ENCODE measurements around the gene PPP2R2C. TPM values are rescaled to one million over a fixed set of nuclear protein-coding genes. Genes with fewer than 3 reads are reported as not detected.

PPP2R2C gene
- total RNA-seq, 1 donor from 2014 or later, result not detected

- Histone ChIP-seq H3K9ac (ENCODE audit: low read depth in 1 of 3, low read length in 3 of 3) (no peak overlapping the region), H3K36me3 (ENCODE audit: control insufficient read depth in 3 of 3, insufficient read depth in 3 of 3, low read length in 3 of 3) (no peaks in the 10 kb centered on the region), H3K9me3 (ENCODE audit: control insufficient read depth in 3 of 3, low read length in 3 of 3) (peaks cover 5 to 7% (median 6%) of the 10 kb centered on the region in 3 donors), H3K27me3 (ENCODE audit: control insufficient read depth in 3 of 3, insufficient read depth in 3 of 3, low read length in 3 of 3) (peaks cover 20 to 36% (median 25%) of the 10 kb centered on the region in 3 donors), H3K4me3 (ENCODE audit: low read length in 3 of 3) (no peak overlapping the region), H3K4me1 (ENCODE audit: control insufficient read depth in 3 of 3, insufficient read depth in 3 of 3, low read length in 3 of 3) (no peaks in the 10 kb centered on the region), H3K27ac (ENCODE audit: low read depth, low read length) (no peak overlapping the region)
Observed at GRCh38 chr4:6463311-6464289, 8.8 kb downstream of the PPP2R2C start.

GRCh38 chr4:6461301-6462165 lies 10.9 kb downstream of the PPP2R2C start:
- H3K4me3 ChIP-seq (ENCODE audit: low read length in 3 of 3), result no peak overlapping the region
- peaks cover 13 to 24% (median 17%) of the 10 kb centered on the region in 3 donors for H3K27me3 ChIP-seq (ENCODE audit: control insufficient read depth in 3 of 3, insufficient read depth in 3 of 3, low read length in 3 of 3)
- no peak overlapping the region for H3K9ac ChIP-seq (ENCODE audit: low read depth in 1 of 3, low read length in 3 of 3)
- H3K27ac ChIP-seq (ENCODE audit: low read depth, low read length), result no peak overlapping the region
- H3K4me1 ChIP-seq (ENCODE audit: control insufficient read depth in 3 of 3, insufficient read depth in 3 of 3, low read length in 3 of 3), result no peaks in the 10 kb centered on the region
- peaks cover 6 to 8% (median 7%) of the 10 kb centered on the region in 3 donors for H3K9me3 ChIP-seq (ENCODE audit: control insufficient read depth in 3 of 3, low read length in 3 of 3)
- H3K36me3 ChIP-seq (ENCODE audit: control insufficient read depth in 3 of 3, insufficient read depth in 3 of 3, low read length in 3 of 3), result no peaks in the 10 kb centered on the region

GRCh38 chr4:6460876-6461275 lies 11.5 kb downstream of the PPP2R2C start:
- H3K9ac ChIP-seq (ENCODE audit: low read depth in 1 of 3, low read length in 3 of 3), result no peak overlapping the region
- no peak overlapping the region for H3K4me3 ChIP-seq (ENCODE audit: low read length in 3 of 3)
- peaks cover 6 to 8% (median 7%) of the 10 kb centered on the region in 3 donors for H3K9me3 ChIP-seq (ENCODE audit: control insufficient read depth in 3 of 3, low read length in 3 of 3)
- peaks cover 13 to 25% (median 18%) of the 10 kb centered on the region in 3 donors for H3K27me3 ChIP-seq (ENCODE audit: control insufficient read depth in 3 of 3, insufficient read depth in 3 of 3, low read length in 3 of 3)
- no peak overlapping the region for H3K27ac ChIP-seq (ENCODE audit: low read depth, low read length)
- no peaks in the 10 kb centered on the region for H3K4me1 ChIP-seq (ENCODE audit: control insufficient read depth in 3 of 3, insufficient read depth in 3 of 3, low read length in 3 of 3)
- no peaks in the 10 kb centered on the region for H3K36me3 ChIP-seq (ENCODE audit: control insufficient read depth in 3 of 3, insufficient read depth in 3 of 3, low read length in 3 of 3)

GRCh38 chr4:6458528-6458927 lies 13.9 kb downstream of the PPP2R2C start:
- H3K36me3 ChIP-seq (ENCODE audit: control insufficient read depth in 3 of 3, insufficient read depth in 3 of 3, low read length in 3 of 3), result no peaks in the 10 kb centered on the region
- no peak overlapping the region for H3K4me3 ChIP-seq (ENCODE audit: low read length in 3 of 3)
- peaks cover 6 to 8% (median 7%) of the 10 kb centered on the region in 3 donors for H3K9me3 ChIP-seq (ENCODE audit: control insufficient read depth in 3 of 3, low read length in 3 of 3)
- H3K4me1 ChIP-seq (ENCODE audit: control insufficient read depth in 3 of 3, insufficient read depth in 3 of 3, low read length in 3 of 3), result no peaks in the 10 kb centered on the region
- no peak overlapping the region for H3K9ac ChIP-seq (ENCODE audit: low read depth in 1 of 3, low read length in 3 of 3)
- H3K27ac ChIP-seq (ENCODE audit: low read depth, low read length), result no peak overlapping the region
- H3K27me3 ChIP-seq (ENCODE audit: control insufficient read depth in 3 of 3, insufficient read depth in 3 of 3, low read length in 3 of 3), result peaks cover 18 to 43% (median 35%) of the 10 kb centered on the region in 3 donors

GRCh38 chr4:6456450-6456849 lies 16.0 kb downstream of the PPP2R2C start:
- Histone ChIP-seq H3K9me3 (ENCODE audit: control insufficient read depth in 3 of 3, low read length in 3 of 3) (peaks cover 6 to 8% (median 7%) of the 10 kb centered on the region in 3 donors), H3K4me1 (ENCODE audit: control insufficient read depth in 3 of 3, insufficient read depth in 3 of 3, low read length in 3 of 3) (no peaks in the 10 kb centered on the region), H3K27me3 (ENCODE audit: control insufficient read depth in 3 of 3, insufficient read depth in 3 of 3, low read length in 3 of 3) (peaks cover 14 to 43% (median 37%) of the 10 kb centered on the region in 3 donors), H3K36me3 (ENCODE audit: control insufficient read depth in 3 of 3, insufficient read depth in 3 of 3, low read length in 3 of 3) (no peaks in the 10 kb centered on the region), H3K9ac (ENCODE audit: low read depth in 1 of 3, low read length in 3 of 3) (no peak overlapping the region), H3K27ac (ENCODE audit: low read depth, low read length) (no peak overlapping the region), H3K4me3 (ENCODE audit: low read length in 3 of 3) (no peak overlapping the region)

- no peak overlapping the region for H3K27ac ChIP-seq (ENCODE audit: low read depth, low read length)
- H3K4me1 ChIP-seq (ENCODE audit: control insufficient read depth in 3 of 3, insufficient read depth in 3 of 3, low read length in 3 of 3), result no peaks in the 10 kb centered on the region
- H3K27me3 ChIP-seq (ENCODE audit: control insufficient read depth in 3 of 3, insufficient read depth in 3 of 3, low read length in 3 of 3), result peaks cover 11 to 52% (median 35%) of the 10 kb centered on the region in 3 donors
- peaks cover 6 to 8% (median 7%) of the 10 kb centered on the region in 3 donors for H3K9me3 ChIP-seq (ENCODE audit: control insufficient read depth in 3 of 3, low read length in 3 of 3)
- H3K9ac ChIP-seq (ENCODE audit: low read depth in 1 of 3, low read length in 3 of 3), result no peak overlapping the region
- H3K36me3 ChIP-seq (ENCODE audit: control insufficient read depth in 3 of 3, insufficient read depth in 3 of 3, low read length in 3 of 3), result no peaks in the 10 kb centered on the region
- H3K4me3 ChIP-seq (ENCODE audit: low read length in 3 of 3), result no peak overlapping the region
Observed at GRCh38 chr4:6454112-6454910, 18.1 kb downstream of the PPP2R2C start.

- Histone ChIP-seq H3K9me3 (ENCODE audit: control insufficient read depth in 3 of 3, low read length in 3 of 3) (peaks cover 0 to 2% (median 1%) of the 10 kb centered on the region in 3 donors), H3K27me3 (ENCODE audit: control insufficient read depth in 3 of 3, insufficient read depth in 3 of 3, low read length in 3 of 3) (peaks cover 7 to 53% (median 40%) of the 10 kb centered on the region in 3 donors), H3K36me3 (ENCODE audit: control insufficient read depth in 3 of 3, insufficient read depth in 3 of 3, low read length in 3 of 3) (no peaks in the 10 kb centered on the region), H3K27ac (ENCODE audit: low read depth, low read length) (no peak overlapping the region), H3K4me1 (ENCODE audit: control insufficient read depth in 3 of 3, insufficient read depth in 3 of 3, low read length in 3 of 3) (no peaks in the 10 kb centered on the region), H3K9ac (ENCODE audit: low read depth in 1 of 3, low read length in 3 of 3) (no peak overlapping the region), H3K4me3 (ENCODE audit: low read length in 3 of 3) (no peak overlapping the region)
Observed at GRCh38 chr4:6453688-6453990, 18.8 kb downstream of the PPP2R2C start.

- H3K4me1 ChIP-seq (ENCODE audit: control insufficient read depth in 3 of 3, insufficient read depth in 3 of 3, low read length in 3 of 3), result no peaks in the 10 kb centered on the region
- no peak overlapping the region for H3K4me3 ChIP-seq (ENCODE audit: low read length in 3 of 3)
- H3K9ac ChIP-seq (ENCODE audit: low read depth in 1 of 3, low read length in 3 of 3), result no peak overlapping the region
- H3K36me3 ChIP-seq (ENCODE audit: control insufficient read depth in 3 of 3, insufficient read depth in 3 of 3, low read length in 3 of 3), result no peaks in the 10 kb centered on the region
- no peaks in the 10 kb centered on the region for H3K9me3 ChIP-seq (ENCODE audit: control insufficient read depth in 3 of 3, low read length in 3 of 3)
- no peak overlapping the region for H3K27ac ChIP-seq (ENCODE audit: low read depth, low read length)
- H3K27me3 ChIP-seq (ENCODE audit: control insufficient read depth in 3 of 3, insufficient read depth in 3 of 3, low read length in 3 of 3), result peaks cover 7 to 58% (median 40%) of the 10 kb centered on the region in 3 donors
Observed at GRCh38 chr4:6452897-6453687, 19.3 kb downstream of the PPP2R2C start.

Data from skeletal muscle tissue (tissue), 4 donors.